ENCODE results near the gene CCDC83. TPM values are rescaled to one million over a fixed set of nuclear protein-coding genes. Genes with fewer than 3 reads are reported as not detected.

Gene CCDC83
- total and polyA plus RNA-seq, 2 experiments from 2014 or later = not detected

DNA sequence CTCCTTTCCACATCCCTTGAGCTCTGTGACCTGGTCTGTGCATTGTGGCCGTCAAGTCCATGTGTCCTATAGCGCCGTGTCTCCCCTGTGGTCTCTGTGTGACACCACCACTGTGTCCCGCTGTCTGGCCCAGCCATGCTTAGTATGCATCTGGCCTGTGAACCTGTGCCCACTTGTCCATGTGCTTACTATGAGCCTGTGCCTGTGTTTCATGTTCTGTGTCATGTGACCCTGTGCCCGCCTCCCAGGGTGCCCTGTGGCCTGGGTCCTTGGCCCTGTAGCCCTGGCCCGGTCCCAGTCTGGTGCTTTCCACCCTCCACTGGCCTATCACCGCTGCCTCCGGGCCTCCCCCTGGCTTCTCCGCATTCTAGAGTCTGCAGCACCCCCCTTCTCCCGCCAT, 80.6 kb downstream of the CCDC83 start:
- 95 to 98% methylated on average over 10 of the region's 10 CpGs for WGBS, 2 experiments (ENCODE audit: low coverage in 1 of 2, low lambda C conversion rate in 2 of 2, missing lambda C conversion rate in 2 of 2)
- H3K4me2 ChIP-seq (ENCODE audit: unreplicated experiment) = no peak overlapping the region
- no peak for TF ChIP-seq EZH2phosphoT487 (IDR thresholded peaks at IDR 0.05; ENCODE audit: insufficient read depth, low read depth)
- TF ChIP-seq EZH2 (IDR thresholded peaks at IDR 0.05; ENCODE audit: insufficient read depth, poor library complexity, severe bottlenecking) = no peak
- in situ Hi-C loops (cut with MboI) = no loop called here
- H3K79me2 ChIP-seq (ENCODE audit: insufficient read depth) = no peaks in the 10 kb centered on the region
- no peaks in the 10 kb centered on the region for H3K9me3 ChIP-seq (ENCODE audit: low read depth)
- H2AFZ ChIP-seq = no peak overlapping the region
- H3K4me3 ChIP-seq = no peak overlapping the region
- H3K36me3 ChIP-seq (ENCODE audit: low read depth) = no peaks in the 10 kb centered on the region
- H3K27ac ChIP-seq = no peak overlapping the region
- no peaks in the 10 kb centered on the region for H3K9me2 ChIP-seq (ENCODE audit: insufficient read depth)
- DNase-seq = no peak
- no peaks in the 10 kb centered on the region for H3K27me3 ChIP-seq (replicated peaks; ENCODE audit: insufficient read depth)
- no peaks in the 10 kb centered on the region for H4K20me1 ChIP-seq (ENCODE audit: insufficient read depth)
- H3K9ac ChIP-seq = no peak overlapping the region
- H3K4me1 ChIP-seq (ENCODE audit: insufficient read depth) = no peaks in the 10 kb centered on the region
- H3F3A ChIP-seq (ENCODE audit: insufficient read depth) = peaks cover 5% of the 10 kb centered on the region; the same call in 1 of the 2 replicates

DNA sequence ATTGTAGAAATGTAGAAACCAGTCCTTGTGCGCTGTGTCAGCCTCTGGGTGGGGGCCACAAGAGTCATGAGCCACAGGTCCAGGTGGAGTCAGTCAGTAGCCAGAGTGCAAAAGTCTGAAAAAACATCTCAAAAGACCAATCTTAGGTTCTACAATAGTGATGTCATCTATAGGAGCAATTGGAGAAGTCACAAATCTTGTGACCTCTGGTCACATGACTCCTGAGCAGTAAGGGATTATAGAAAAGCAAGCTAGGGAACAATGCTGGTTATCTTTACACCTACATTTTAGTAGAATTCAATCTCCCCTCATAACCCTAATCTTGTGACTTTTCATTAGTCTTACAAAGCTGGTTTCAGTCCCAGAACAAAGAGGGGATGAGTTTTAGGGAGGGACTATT, 82.7 kb downstream of the CCDC83 start:
- no peak for DNase-seq
- no peaks in the 10 kb centered on the region for H3K9me3 ChIP-seq (ENCODE audit: low read depth)
- in situ Hi-C loops (cut with MboI) = no loop called here
- no peak overlapping the region for H3K4me2 ChIP-seq (ENCODE audit: unreplicated experiment)
- H3K9me2 ChIP-seq (ENCODE audit: insufficient read depth) = no peaks in the 10 kb centered on the region
- 100% methylated on average over 1 of the region's 1 CpG for WGBS, 2 experiments (ENCODE audit: low coverage in 1 of 2, low lambda C conversion rate in 2 of 2, missing lambda C conversion rate in 2 of 2)
- H3K9ac ChIP-seq = no peak overlapping the region
- peaks cover 5% of the 10 kb centered on the region; the same call in 1 of the 2 replicates for H3F3A ChIP-seq (ENCODE audit: insufficient read depth)
- H3K27me3 ChIP-seq (replicated peaks; ENCODE audit: insufficient read depth) = no peaks in the 10 kb centered on the region
- no peaks in the 10 kb centered on the region for H3K36me3 ChIP-seq (ENCODE audit: low read depth)
- no peaks in the 10 kb centered on the region for H4K20me1 ChIP-seq (ENCODE audit: insufficient read depth)
- H3K79me2 ChIP-seq (ENCODE audit: insufficient read depth) = no peaks in the 10 kb centered on the region
- H3K4me1 ChIP-seq (ENCODE audit: insufficient read depth) = no peaks in the 10 kb centered on the region
- no peak overlapping the region for H2AFZ ChIP-seq
- no peak overlapping the region for H3K27ac ChIP-seq
- TF ChIP-seq EZH2phosphoT487 (IDR thresholded peaks at IDR 0.05; ENCODE audit: insufficient read depth, low read depth) (no peak), EZH2 (IDR thresholded peaks at IDR 0.05; ENCODE audit: insufficient read depth, poor library complexity, severe bottlenecking) (no peak)
- H3K4me3 ChIP-seq = no peak overlapping the region

DNA sequence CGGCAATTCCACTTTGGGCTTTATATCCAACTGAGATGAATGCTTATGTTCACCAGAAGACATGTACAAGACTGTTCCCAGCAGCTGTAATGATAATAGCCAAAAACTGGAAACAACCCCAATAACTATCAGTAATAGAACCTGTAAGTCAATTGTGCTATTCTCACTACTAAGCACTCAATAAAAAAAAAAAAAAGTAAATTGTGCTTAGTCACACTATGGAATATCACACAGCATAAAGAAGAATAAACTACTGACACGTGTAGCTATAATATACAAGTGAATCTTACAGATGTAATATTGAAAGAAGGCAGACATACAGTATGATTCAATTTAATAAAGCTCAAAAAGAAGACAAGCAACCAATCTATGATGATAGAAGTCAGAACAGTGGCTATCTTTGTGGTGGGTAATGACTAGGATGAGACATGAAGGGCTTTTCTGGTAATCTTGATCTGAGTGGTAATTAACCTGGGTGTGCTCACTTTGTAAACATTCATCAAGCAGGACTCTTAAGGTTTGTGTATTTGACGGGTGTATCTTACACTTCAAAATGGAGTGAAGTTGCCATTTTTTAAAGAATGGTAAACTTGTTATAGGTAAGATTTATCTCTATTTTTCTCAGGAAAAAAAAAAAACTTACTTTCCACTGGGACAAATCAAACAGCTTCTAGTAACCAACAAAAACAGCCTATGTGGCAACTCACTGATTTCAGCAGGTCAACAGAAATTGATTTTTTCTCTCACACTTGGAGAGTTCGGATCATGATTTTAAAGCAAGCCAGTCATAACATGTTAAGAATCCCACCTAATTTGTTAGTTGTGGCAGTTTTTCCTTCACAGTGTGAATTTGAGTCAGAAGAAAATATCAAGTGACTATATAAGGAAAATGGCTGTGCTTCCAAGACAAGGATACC, 84.2 kb downstream of the CCDC83 start:
- 84 to 93% methylated on average over 4 of the region's 4 CpGs for WGBS, 2 experiments (ENCODE audit: low coverage in 1 of 2, low lambda C conversion rate in 2 of 2, missing lambda C conversion rate in 2 of 2)
- H3K79me2 ChIP-seq (ENCODE audit: insufficient read depth) = no peaks in the 10 kb centered on the region
- no peak for DNase-seq
- no peaks in the 10 kb centered on the region for H4K20me1 ChIP-seq (ENCODE audit: insufficient read depth)
- H3K27me3 ChIP-seq (replicated peaks; ENCODE audit: insufficient read depth) = no peaks in the 10 kb centered on the region
- H3K36me3 ChIP-seq (ENCODE audit: low read depth) = no peaks in the 10 kb centered on the region
- no peak for TF ChIP-seq EZH2phosphoT487 (IDR thresholded peaks at IDR 0.05; ENCODE audit: insufficient read depth, low read depth)
- no peak for TF ChIP-seq EZH2 (IDR thresholded peaks at IDR 0.05; ENCODE audit: insufficient read depth, poor library complexity, severe bottlenecking)
- H3K9me3 ChIP-seq (ENCODE audit: low read depth) = no peaks in the 10 kb centered on the region
- no peak overlapping the region for H3K4me3 ChIP-seq
- no peak overlapping the region for H3K4me2 ChIP-seq (ENCODE audit: unreplicated experiment)
- no peaks in the 10 kb centered on the region for H3K4me1 ChIP-seq (ENCODE audit: insufficient read depth)
- H3K27ac ChIP-seq = no peak overlapping the region
- H3F3A ChIP-seq (ENCODE audit: insufficient read depth) = peaks cover 5% of the 10 kb centered on the region; the same call in 1 of the 2 replicates
- H3K9me2 ChIP-seq (ENCODE audit: insufficient read depth) = no peaks in the 10 kb centered on the region
- H2AFZ ChIP-seq = no peak overlapping the region
- H3K9ac ChIP-seq = no peak overlapping the region
- in situ Hi-C loops (cut with MboI) = no loop called here

DNA sequence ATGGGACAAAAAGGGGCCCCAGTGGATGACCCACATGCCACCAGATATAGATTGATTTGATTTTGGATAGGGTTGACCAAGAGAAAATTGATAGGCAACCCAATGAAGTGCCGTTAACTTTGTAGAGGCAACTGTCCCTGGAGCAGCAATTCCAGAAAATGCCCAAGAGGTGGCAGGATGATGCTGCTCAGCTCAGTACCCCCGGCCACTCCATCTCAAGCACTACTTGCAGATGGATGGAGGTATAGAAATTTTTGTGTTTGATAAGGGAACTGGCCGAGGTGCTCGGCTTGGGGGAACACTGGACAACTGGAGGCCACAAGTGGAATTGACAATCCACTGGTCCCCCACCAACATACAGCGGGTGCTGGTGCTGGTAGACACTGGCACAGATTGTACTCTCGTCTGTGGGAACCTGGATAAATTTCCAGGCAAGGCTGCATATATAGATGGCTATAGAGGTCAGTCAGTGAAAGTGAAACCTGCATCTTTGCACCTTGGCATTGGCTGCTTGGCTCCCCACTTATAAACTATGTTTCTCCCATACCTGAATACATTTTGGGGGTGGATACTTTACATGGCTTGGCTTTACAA, 86.3 kb downstream of the CCDC83 start:
- H4K20me1 ChIP-seq (ENCODE audit: insufficient read depth) = no peaks in the 10 kb centered on the region
- H3K79me2 ChIP-seq (ENCODE audit: insufficient read depth) = no peaks in the 10 kb centered on the region
- H3K9me3 ChIP-seq (ENCODE audit: low read depth) = no peaks in the 10 kb centered on the region
- peak; percentile 71 for DNase-seq
- H3K4me3 ChIP-seq = no peak overlapping the region
- peaks cover 13% of the 10 kb centered on the region for H3F3A ChIP-seq (ENCODE audit: insufficient read depth)
- TF ChIP-seq EZH2 (IDR thresholded peaks at IDR 0.05; ENCODE audit: insufficient read depth, poor library complexity, severe bottlenecking) = no peak
- no peak for TF ChIP-seq EZH2phosphoT487 (IDR thresholded peaks at IDR 0.05; ENCODE audit: insufficient read depth, low read depth)
- no peak overlapping the region for H3K27ac ChIP-seq
- no peak overlapping the region for H3K9ac ChIP-seq
- no peaks in the 10 kb centered on the region for H3K27me3 ChIP-seq (replicated peaks; ENCODE audit: insufficient read depth)
- in situ Hi-C loops (cut with MboI) = no loop called here
- peaks cover 10% of the 10 kb centered on the region for H3K4me1 ChIP-seq (ENCODE audit: insufficient read depth)
- WGBS, 2 experiments (ENCODE audit: low coverage in 1 of 2, low lambda C conversion rate in 2 of 2, missing lambda C conversion rate in 2 of 2) = 57 to 66% methylated on average over 6 of the region's 6 CpGs
- H3K4me2 ChIP-seq (ENCODE audit: unreplicated experiment) = no peak overlapping the region
- H3K9me2 ChIP-seq (ENCODE audit: insufficient read depth) = no peaks in the 10 kb centered on the region
- H3K36me3 ChIP-seq (ENCODE audit: low read depth) = no peaks in the 10 kb centered on the region
- no peak overlapping the region for H2AFZ ChIP-seq

Data from GM23248 (cell line).